Gastroesophageal sphincter (tissue), 3 donors: Measurements from ENCODE around the gene ALK.

Source experiments
- EP300 ChIP-seq: sonication (generic); formaldehyde crosslinking; IDR thresholded peaks from one replicate; pipeline ENCODE4 v1.6.1; 2017; ENCODE audit warnings: antibody characterized with exemption, mild to moderate bottlenecking
- POLR2A ChIP-seq, 2 donors: fragments of 450-650 bp; IDR thresholded peaks; one replicate each; pipeline ENCODE4 v1.6.1; 2017; ENCODE audit warnings: antibody characterized with exemption in 2 of 2, mild to moderate bottlenecking in 2 of 2, moderate library complexity in 1 of 2
- TF ChIP-seq, protein P1 (sequence below), 4 experiments: fragments of 200-600 bp in 2 of 4; fragments of 450-650 bp in 2 of 4; sonication (generic) in 1 of 4; IDR thresholded peaks; one replicate each; pipeline ENCODE4 v1.5.1; 2017 to 2019; ENCODE audit warnings: antibody characterized with exemption in 4 of 4, mild to moderate bottlenecking in 2 of 4, moderate library complexity in 2 of 4

DNA sequence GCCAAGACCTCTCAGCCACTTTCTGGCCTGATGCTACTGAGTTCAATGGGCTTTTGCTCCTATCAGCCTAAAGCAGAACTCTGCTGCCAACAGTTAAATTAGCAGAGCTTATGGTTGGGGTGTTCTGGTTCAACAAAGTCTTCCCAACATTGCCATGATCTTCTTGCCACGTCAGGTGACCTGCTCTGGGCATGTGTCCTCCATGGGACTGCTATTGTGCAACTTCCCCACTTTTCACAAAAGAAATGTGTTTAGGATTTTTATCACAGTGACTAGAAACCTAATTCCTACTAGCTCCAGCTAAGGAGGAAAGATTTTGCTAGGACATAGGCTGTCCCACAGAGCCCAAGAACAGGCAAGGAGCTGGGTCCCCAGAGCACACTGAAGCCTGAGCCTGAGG lies 56.4 kb downstream of the ALK start:
- TF ChIP-seq, protein P1, sequence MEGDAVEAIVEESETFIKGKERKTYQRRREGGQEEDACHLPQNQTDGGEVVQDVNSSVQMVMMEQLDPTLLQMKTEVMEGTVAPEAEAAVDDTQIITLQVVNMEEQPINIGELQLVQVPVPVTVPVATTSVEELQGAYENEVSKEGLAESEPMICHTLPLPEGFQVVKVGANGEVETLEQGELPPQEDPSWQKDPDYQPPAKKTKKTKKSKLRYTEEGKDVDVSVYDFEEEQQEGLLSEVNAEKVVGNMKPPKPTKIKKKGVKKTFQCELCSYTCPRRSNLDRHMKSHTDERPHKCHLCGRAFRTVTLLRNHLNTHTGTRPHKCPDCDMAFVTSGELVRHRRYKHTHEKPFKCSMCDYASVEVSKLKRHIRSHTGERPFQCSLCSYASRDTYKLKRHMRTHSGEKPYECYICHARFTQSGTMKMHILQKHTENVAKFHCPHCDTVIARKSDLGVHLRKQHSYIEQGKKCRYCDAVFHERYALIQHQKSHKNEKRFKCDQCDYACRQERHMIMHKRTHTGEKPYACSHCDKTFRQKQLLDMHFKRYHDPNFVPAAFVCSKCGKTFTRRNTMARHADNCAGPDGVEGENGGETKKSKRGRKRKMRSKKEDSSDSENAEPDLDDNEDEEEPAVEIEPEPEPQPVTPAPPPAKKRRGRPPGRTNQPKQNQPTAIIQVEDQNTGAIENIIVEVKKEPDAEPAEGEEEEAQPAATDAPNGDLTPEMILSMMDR (IDR thresholded peaks at IDR 0.05): no peak
- TF ChIP-seq EP300 (no peak), POLR2A (IDR thresholded peaks at IDR 0.05) (no peak)
